IMR-90 (cell line): ENCODE results near the gene ATG10. TPM values are rescaled to one million over a fixed set of nuclear protein-coding genes. Genes with fewer than 3 reads are reported as not detected.

ENCODE experiments used
- ATAC-seq: fragments of 200-7000 bp; cut with Tn5 transposase; 2 replicates; pipeline ENCODE4 v1.9.1; 2020; ENCODE audit warnings: low read depth, mild to moderate bottlenecking, moderate library complexity
- BruUV-seq: library from RNA; stranded (reverse); fragments of 400-500 nt; replicated peaks from 2 replicates; lab custom pipeline; 2021; lab: Mats Ljungman, UMichigan
- CTCF ChIA-PET: fragments of 300-600 bp; formaldehyde crosslinking; extraction: SDS; loops from one replicate; lab custom pipeline; 2021; ENCODE audit warnings: antibody characterized with exemption; lab: Yijun Ruan, JAX
- POLR2A ChIA-PET: fragments of 300-600 bp; sonication (Branson Sonifier 250); formaldehyde crosslinking; loops from one replicate; lab custom pipeline; 2022; ENCODE audit warnings: antibody characterized with exemption; ENCODE audit not compliant: unreplicated experiment; lab: Charles Lee
- DNase-seq: peaks from one replicate; pipeline ENCODE4 v3.0.0; 2013
- H2AFZ ChIP-seq: replicated peaks from 2 replicates; pipeline ENCODE3; 2013; ENCODE audit warnings: low read length, mild to moderate bottlenecking; ENCODE audit not compliant: poor library complexity
- H2AK5ac ChIP-seq: 2 replicates; pipeline ENCODE4 v1.6.1; 2013; ENCODE audit warnings: low read depth, low read length, inconsistent platforms
- H2AK9ac ChIP-seq: replicated peaks from 2 replicates; pipeline ENCODE3; 2013; ENCODE audit warnings: mild to moderate bottlenecking, low read depth, low read length, moderate library complexity; ENCODE audit not compliant: poor library complexity
- H2BK120ac ChIP-seq: 2 replicates; pipeline ENCODE4 v1.6.1; 2013; ENCODE audit warnings: low read depth, low read length, inconsistent platforms
- H2BK15ac ChIP-seq: 3 replicates; pipeline ENCODE4 v1.6.1; 2013; ENCODE audit warnings: low read depth, low read length, inconsistent platforms
- H2BK20ac ChIP-seq: 2 replicates; pipeline ENCODE4 v1.6.1; 2013; ENCODE audit warnings: low read depth, mild to moderate bottlenecking, inconsistent platforms, low read length, moderate library complexity
- H2BK5ac ChIP-seq: 2 replicates; pipeline ENCODE4 v1.6.1; 2013; ENCODE audit warnings: mild to moderate bottlenecking, low read depth, low read length, inconsistent platforms; ENCODE audit not compliant: poor library complexity, severe bottlenecking
- H3K14ac ChIP-seq: replicated peaks from 2 replicates; pipeline ENCODE4 v1.6.1; 2013; ENCODE audit warnings: low read depth, low read length, inconsistent platforms
- H3K18ac ChIP-seq: 2 replicates; pipeline ENCODE4 v1.6.1; 2013; ENCODE audit warnings: low read depth, low read length, control low read depth
- H3K23ac ChIP-seq: 2 replicates; pipeline ENCODE4 v1.6.1; 2013; ENCODE audit warnings: low read depth, low read length, inconsistent platforms
- H3K27ac ChIP-seq: 2 replicates; pipeline ENCODE4 v1.5.1; 2013; ENCODE audit warnings: mild to moderate bottlenecking, control low read depth, low read length; ENCODE audit not compliant: insufficient read depth
- H3K27me3 ChIP-seq: 2 replicates; pipeline ENCODE4 v1.6.1; 2013; ENCODE audit warnings: low read length; ENCODE audit not compliant: control insufficient read depth, insufficient read depth
- H3K36me3 ChIP-seq: 2 replicates; pipeline ENCODE4 v1.6.1; 2013; ENCODE audit warnings: low read length, mixed read lengths; ENCODE audit not compliant: control insufficient read depth, insufficient read depth
- H3K4ac ChIP-seq: 2 replicates; pipeline ENCODE4 v1.6.1; 2013; ENCODE audit warnings: low read depth, low read length, inconsistent platforms
- H3K4me1 ChIP-seq: 2 replicates; pipeline ENCODE4 v1.6.1; 2013; ENCODE audit warnings: low read length, mixed read lengths; ENCODE audit not compliant: control insufficient read depth, insufficient read depth
- H3K4me2 ChIP-seq: 2 replicates; pipeline ENCODE4 v1.6.1; 2013; ENCODE audit warnings: low read depth, mild to moderate bottlenecking, control low read depth, low read length, moderate library complexity
- H3K4me3 ChIP-seq: 2 replicates; pipeline ENCODE4 v1.5.1; 2013; ENCODE audit warnings: low read depth, mild to moderate bottlenecking, control low read depth, low read length, moderate library complexity; ENCODE audit not compliant: insufficient read depth
- H3K56ac ChIP-seq: 2 replicates; pipeline ENCODE4 v1.6.1; 2013; ENCODE audit warnings: low read length, inconsistent platforms; ENCODE audit not compliant: insufficient read depth; ENCODE audit errors: extremely low read depth
- H3K79me1 ChIP-seq, 2 experiments: 2 replicates each; pipeline ENCODE4 v1.6.1; 2013; ENCODE audit warnings: low read length in 2 of 2, inconsistent platforms in 1 of 2, low read depth in 1 of 2
- H3K9ac ChIP-seq: 2 replicates; pipeline ENCODE4 v1.6.1; 2013; ENCODE audit warnings: low read depth, low read length, control low read depth
- H3K9me1 ChIP-seq: 2 replicates; pipeline ENCODE4 v1.6.1; 2013; ENCODE audit warnings: low read length, inconsistent platforms; ENCODE audit not compliant: insufficient read depth
- H3K9me3 ChIP-seq: 2 replicates; pipeline ENCODE4 v1.6.1; 2013; ENCODE audit warnings: low read length; ENCODE audit not compliant: control insufficient read depth, insufficient read depth
- H4K20me1 ChIP-seq: 2 replicates; pipeline ENCODE4 v1.6.1; 2013; ENCODE audit warnings: low read length, inconsistent platforms; ENCODE audit not compliant: insufficient read depth
- H4K5ac ChIP-seq: 2 replicates; pipeline ENCODE4 v1.6.1; 2013; ENCODE audit warnings: mild to moderate bottlenecking, low read depth, low read length, control low read depth
- H4K8ac ChIP-seq, 2 experiments: 2 replicates each; pipeline ENCODE4 v1.6.1; 2013; ENCODE audit warnings: low read depth in 2 of 2, low read length in 2 of 2, control low read depth in 1 of 2, inconsistent platforms in 1 of 2
- H4K91ac ChIP-seq: 2 replicates; pipeline ENCODE4 v1.6.1; 2013; ENCODE audit warnings: low read depth, low read length, inconsistent platforms; ENCODE audit not compliant: insufficient read depth
- BHLHE40 ChIP-seq: fragments of 150-350 bp; IDR thresholded peaks from 2 replicates; pipeline ENCODE4 v1.6.1; 2016; ENCODE audit warnings: mild to moderate bottlenecking, low read depth, low read length
- CEBPB ChIP-seq: IDR thresholded peaks from 2 replicates; pipeline ENCODE4 v1.6.1; 2012; ENCODE audit warnings: low read depth, low read length, improper control_type of control experiment
- CHD1 ChIP-seq: IDR thresholded peaks from 2 replicates; pipeline ENCODE4 v1.6.1; 2012; ENCODE audit warnings: low read depth, low read length, improper control_type of control experiment
- CTCF ChIP-seq: conservative IDR thresholded peaks from 2 replicates; pipeline ENCODE4 v1.5.1; 2012; ENCODE audit warnings: mild to moderate bottlenecking, low read depth, low read length, improper control_type of control experiment
- ELK1 ChIP-seq: fragments of 150-350 bp; IDR thresholded peaks from 2 replicates; pipeline ENCODE4 v1.6.1; 2016; ENCODE audit warnings: low read depth, mild to moderate bottlenecking, low read length, moderate library complexity, borderline replicate concordance
- FOS ChIP-seq: fragments of 150-350 bp; IDR thresholded peaks from 2 replicates; pipeline ENCODE4 v1.6.1; 2016; ENCODE audit warnings: low read depth, low read length
- MAFK ChIP-seq: IDR thresholded peaks from 2 replicates; pipeline ENCODE4 v1.6.1; 2012; ENCODE audit warnings: low read depth, low read length, improper control_type of control experiment
- MAZ ChIP-seq: IDR thresholded peaks from 2 replicates; pipeline ENCODE4 v1.6.1; 2012; ENCODE audit warnings: low read depth, mild to moderate bottlenecking, low read length, improper control_type of control experiment, moderate library complexity, borderline replicate concordance
- MXI1 ChIP-seq: IDR thresholded peaks from 2 replicates; pipeline ENCODE4 v1.6.1; 2012; ENCODE audit warnings: low read depth, mild to moderate bottlenecking, low read length, moderate library complexity, borderline replicate concordance
- NFE2L2 ChIP-seq: fragments of 150-350 bp; IDR thresholded peaks from 2 replicates; pipeline ENCODE4 v1.6.1; 2016; ENCODE audit warnings: low read depth, mild to moderate bottlenecking, low read length
- POLR2A ChIP-seq: IDR thresholded peaks from 2 replicates; pipeline ENCODE4 v1.6.1; 2012; ENCODE audit warnings: mild to moderate bottlenecking, low read depth, low read length
- RAD21 ChIP-seq: IDR thresholded peaks from 2 replicates; pipeline ENCODE4 v1.6.1; 2012; ENCODE audit warnings: low read length, improper control_type of control experiment
- RCOR1 ChIP-seq: IDR thresholded peaks from 2 replicates; pipeline ENCODE4 v1.6.1; 2012; ENCODE audit warnings: mild to moderate bottlenecking, low read length, improper control_type of control experiment; ENCODE audit not compliant: insufficient replicate concordance
- RFX5 ChIP-seq: IDR thresholded peaks from 2 replicates; pipeline ENCODE4 v1.8.0; 2012; ENCODE audit warnings: low read depth, mild to moderate bottlenecking, low read length, moderate library complexity
- SMC3 ChIP-seq: fragments of 150-350 bp; IDR thresholded peaks from 2 replicates; pipeline ENCODE4 v1.6.1; 2016; ENCODE audit warnings: low read depth, mild to moderate bottlenecking, antibody characterized with exemption, low read length, moderate library complexity
- USF2 ChIP-seq: fragments of 150-350 bp; IDR thresholded peaks from 2 replicates; pipeline ENCODE4 v1.6.1; 2017; ENCODE audit warnings: mild to moderate bottlenecking, antibody characterized with exemption, low read length, low read depth
- dilution Hi-C: fragments of 300-500 bp; cut with HindIII; formaldehyde crosslinking; loops from one replicate; pipeline ENCODE4 v1.14.3; 2018; ENCODE audit warnings: low sequenced_read_pairs; ENCODE audit not compliant: unreplicated experiment
- in situ Hi-C: fragments of 300-500 bp; cut with MboI; formaldehyde crosslinking; loops from 3 replicates; pipeline ENCODE4 v1.14.3; 2019; ENCODE audit warnings: low sequenced_read_pairs, inconsistent platforms, mixed read lengths
- intact Hi-C: fragments of 100-400 bp; cut with micrococcal nuclease; formaldehyde crosslinking; loops from 2 replicates; pipeline ENCODE4 v1.10.0; 2022
- polyA plus RNA-seq, 3 experiments: library from polyadenylated mRNA; depleted of rRNA; stranded (reverse); fragments of >200 nt; gene quantifications; 2 replicates each; pipeline ENCODE4 v1.2.3, GENCODE V29; 2012; ENCODE audit warnings: low replicate concordance in 1 of 3
- total RNA-seq: library from RNA; depleted of rRNA; stranded (reverse); fragments of >200 nt; gene quantifications from 2 replicates; pipeline ENCODE4 v1.2.3, GENCODE V29; 2012

Gene ATG10
- total and polyA plus RNA-seq, 2 of the 4 experiments (the other 2 are of a cell fraction) = 3.4 to 8.1 TPM

GRCh38 chr5:82168294-82168693, 196.5 kb downstream of the ATG10 start:
- ChIA-PET POLR2A (no interaction called here), CTCF (interaction anchor here (0.7 to 1.3 kb wide), 2 partner anchors 193 to 312 kb away, joined by 3 read pairs; no protein-coding TSS in a partner anchor)
- no peak overlapping the region for H3K4ac ChIP-seq
- no peaks in the 10 kb centered on the region; the same call in 1 of the 2 replicates for H4K20me1 ChIP-seq
- H3K9ac ChIP-seq = no peak overlapping the region
- dilution Hi-C loops (no loop called here), intact Hi-C loops (loop anchor here (5.0 kb wide), 2 partner anchors 61 to 866 kb away; partner anchors contain the start of gene ZCCHC9), in situ Hi-C loops (loop anchor here (10.0 to 25.0 kb wide), 3 partner anchors 313 to 656 kb away; partner anchors contain the start of gene SSBP2)
- H3K18ac ChIP-seq = no peak overlapping the region
- H3K9me1 ChIP-seq = peaks cover 3% of the 10 kb centered on the region; the same call in 1 of the 2 replicates
- H3K4me1 ChIP-seq = peaks cover 5% of the 10 kb centered on the region
- no peak overlapping the region for H3K4me3 ChIP-seq
- H3K23ac ChIP-seq = no peak overlapping the region
- TF ChIP-seq MXI1 (no peak), CEBPB (no peak), RAD21 (no peak), CTCF (no peak), FOS (no peak), NFE2L2 (no peak), POLR2A (no peak), USF2 (no peak), RCOR1 (no peak), ELK1 (no peak), MAZ (no peak), CHD1 (no peak), BHLHE40 (no peak), SMC3 (no peak), RFX5 (no peak), MAFK (no peak)
- H3K14ac ChIP-seq = no peak overlapping the region
- no peak overlapping the region for H4K8ac ChIP-seq
- no peak overlapping the region for H2BK20ac ChIP-seq
- no peak overlapping the region for H2BK5ac ChIP-seq
- no peak overlapping the region for H4K91ac ChIP-seq
- H2AK9ac ChIP-seq = no peak overlapping the region
- no peaks in the 10 kb centered on the region; a peak in 1 of 4 replicates for H3K79me1 ChIP-seq
- H3K27ac ChIP-seq = no peak overlapping the region
- no peak overlapping the region for H2AFZ ChIP-seq
- no peak overlapping the region for H3K56ac ChIP-seq
- H2BK120ac ChIP-seq = no peak overlapping the region
- no peak overlapping the region for H2BK15ac ChIP-seq
- H2AK5ac ChIP-seq = no peak overlapping the region
- H3K9me3 ChIP-seq = no peaks in the 10 kb centered on the region
- peak; percentile 33; the same call in 1 of the 2 replicates for ATAC-seq
- no TSS peak for BruUV-seq
- no peaks in the 10 kb centered on the region for H3K27me3 ChIP-seq
- no peak overlapping the region for H4K5ac ChIP-seq
- peak; percentile 30 for DNase-seq
- H3K4me2 ChIP-seq = no peak overlapping the region
- H3K36me3 ChIP-seq = no peaks in the 10 kb centered on the region
